Vagina (tissue), 2 donors: ENCODE results near the gene STX7. TPM values are rescaled to one million over a fixed set of nuclear protein-coding genes. Genes with fewer than 3 reads are reported as not detected.

Source experiments
- DNase-seq, 2 donors: peaks; one replicate each; pipeline ENCODE4 v3.0.0-alpha.2; 2017; ENCODE audit errors: extremely low spot score in 2 of 2
- H3K27ac ChIP-seq: fragments of 200-600 bp; sonication (generic); one replicate; pipeline ENCODE4 v1.5.1; 2019
- H3K27me3 ChIP-seq: fragments of 200-600 bp; sonication (generic); one replicate; pipeline ENCODE4 v1.5.1; 2019
- H3K36me3 ChIP-seq, 2 donors: fragments of 200-600 bp; sonication (generic); one replicate each; pipeline ENCODE4 v1.5.1; 2017 to 2019
- H3K4me1 ChIP-seq: fragments of 200-600 bp; sonication (generic); one replicate; pipeline ENCODE4 v1.5.1; 2019
- H3K4me3 ChIP-seq, 2 donors: fragments of 200-600 bp; sonication (generic); 1 replicate in 1 of 2; 2 replicates in 1 of 2; pipeline ENCODE4 v1.5.1; 2016 to 2019
- H3K9me3 ChIP-seq: fragments of 200-600 bp; sonication (generic); one replicate; pipeline ENCODE4 v1.5.1; 2019
- POLR2A ChIP-seq, 2 donors: fragments of 450-650 bp; IDR thresholded peaks; one replicate each; pipeline ENCODE4 v1.6.1; 2017; ENCODE audit warnings: antibody characterized with exemption in 2 of 2, mild to moderate bottlenecking in 2 of 2, moderate library complexity in 2 of 2
- POLR2AphosphoS5 ChIP-seq, 2 donors: sonication (generic); formaldehyde crosslinking; IDR thresholded peaks; one replicate each; pipeline ENCODE4 v1.9.0; 2017; ENCODE audit warnings: antibody characterized with exemption in 2 of 2, mild to moderate bottlenecking in 2 of 2, low read depth in 1 of 2; ENCODE audit not compliant: insufficient read depth in 1 of 2
- intact Hi-C: fragments of 100-400 bp; cut with DNase I; formaldehyde crosslinking; loops from one replicate; pipeline ENCODE4 v1.15.1; 2023
- total RNA-seq: library from RNA; depleted of rRNA; stranded (reverse); fragments of >200 nt; gene quantifications from one replicate; pipeline ENCODE4 v1.2.3, GENCODE V29; 2016
- TF ChIP-seq, protein P1 (sequence below), 3 experiments: fragments of 450-650 bp in 2 of 3; fragments of 200-600 bp in 1 of 3; sonication (generic) in 1 of 3; IDR thresholded peaks; one replicate each; pipeline ENCODE4 v1.5.1; 2017 to 2019; ENCODE audit warnings: antibody characterized with exemption in 3 of 3, mild to moderate bottlenecking in 2 of 3, moderate library complexity in 2 of 3

Gene STX7
- total RNA-seq, 1 donor from 2014 or later, result 26.8 TPM

DNA sequence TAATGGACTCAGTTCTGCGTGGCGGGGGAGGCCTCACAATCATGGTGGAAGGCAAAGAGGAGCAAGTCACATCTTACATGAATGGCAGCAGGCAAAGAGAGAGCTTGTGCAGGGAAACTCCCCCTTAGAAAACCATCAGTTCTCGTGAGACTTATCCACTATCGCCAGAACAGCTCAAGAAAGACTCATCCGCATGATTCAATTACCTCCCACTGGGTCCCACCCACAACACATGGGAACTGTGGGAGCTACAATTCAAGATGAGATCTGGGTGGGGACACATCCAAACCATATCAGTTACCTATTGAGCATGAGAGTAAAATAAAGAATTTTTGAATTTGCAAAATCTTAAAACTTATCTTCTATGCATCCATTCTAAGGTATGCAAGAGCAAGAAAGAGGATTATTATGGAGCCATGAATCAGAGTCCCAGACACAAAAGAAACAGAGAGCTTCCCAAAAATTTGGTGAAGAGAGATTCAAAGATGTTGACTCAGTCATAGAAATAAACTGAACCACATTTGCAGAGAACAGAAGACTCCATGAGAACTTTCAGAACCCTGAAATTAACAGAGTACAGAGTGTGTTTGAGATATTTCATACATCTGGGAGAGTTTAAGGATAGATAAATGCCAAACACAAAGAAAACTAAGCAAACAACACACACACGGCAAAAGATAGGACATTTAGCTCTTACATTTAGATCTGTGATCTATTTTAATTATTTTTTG, 94.5 kb downstream of the STX7 start:
- no peaks in the 10 kb centered on the region for H3K4me1 ChIP-seq
- TF ChIP-seq POLR2A (IDR thresholded peaks at IDR 0.05) (no peak), POLR2AphosphoS5 (IDR thresholded peaks at IDR 0.05; ENCODE audit: insufficient read depth in 1 of 2, low read depth in 1 of 2) (no peak)
- TF ChIP-seq, protein P1, sequence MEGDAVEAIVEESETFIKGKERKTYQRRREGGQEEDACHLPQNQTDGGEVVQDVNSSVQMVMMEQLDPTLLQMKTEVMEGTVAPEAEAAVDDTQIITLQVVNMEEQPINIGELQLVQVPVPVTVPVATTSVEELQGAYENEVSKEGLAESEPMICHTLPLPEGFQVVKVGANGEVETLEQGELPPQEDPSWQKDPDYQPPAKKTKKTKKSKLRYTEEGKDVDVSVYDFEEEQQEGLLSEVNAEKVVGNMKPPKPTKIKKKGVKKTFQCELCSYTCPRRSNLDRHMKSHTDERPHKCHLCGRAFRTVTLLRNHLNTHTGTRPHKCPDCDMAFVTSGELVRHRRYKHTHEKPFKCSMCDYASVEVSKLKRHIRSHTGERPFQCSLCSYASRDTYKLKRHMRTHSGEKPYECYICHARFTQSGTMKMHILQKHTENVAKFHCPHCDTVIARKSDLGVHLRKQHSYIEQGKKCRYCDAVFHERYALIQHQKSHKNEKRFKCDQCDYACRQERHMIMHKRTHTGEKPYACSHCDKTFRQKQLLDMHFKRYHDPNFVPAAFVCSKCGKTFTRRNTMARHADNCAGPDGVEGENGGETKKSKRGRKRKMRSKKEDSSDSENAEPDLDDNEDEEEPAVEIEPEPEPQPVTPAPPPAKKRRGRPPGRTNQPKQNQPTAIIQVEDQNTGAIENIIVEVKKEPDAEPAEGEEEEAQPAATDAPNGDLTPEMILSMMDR (IDR thresholded peaks at IDR 0.05), result no peak
- no peaks in the 10 kb centered on the region for H3K36me3 ChIP-seq
- no peak overlapping the region for H3K4me3 ChIP-seq
- no peaks in the 10 kb centered on the region for H3K9me3 ChIP-seq
- intact Hi-C loops, result no loop called here
- DNase-seq, result no peak
- no peak overlapping the region for H3K27ac ChIP-seq
- H3K27me3 ChIP-seq, result no peaks in the 10 kb centered on the region

DNA sequence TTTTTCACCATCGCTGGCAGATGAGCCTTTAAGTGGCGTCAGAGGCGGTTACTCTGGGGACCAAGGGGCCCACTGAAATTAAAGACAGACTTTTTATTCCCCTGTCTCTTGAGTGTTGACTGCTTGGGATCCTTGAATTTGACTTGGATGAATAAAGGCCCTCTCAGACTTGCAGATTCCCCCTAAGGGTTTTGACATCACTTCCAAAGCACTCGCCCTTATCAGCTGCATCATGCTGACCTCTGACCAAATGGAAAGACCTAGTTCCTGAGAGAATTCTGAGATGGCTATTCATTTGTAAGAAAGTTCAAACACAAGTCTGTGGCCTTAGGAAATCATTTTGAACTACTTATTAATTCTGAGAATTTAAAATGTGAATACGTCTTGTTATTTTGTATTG, 98.2 kb downstream of the STX7 start:
- Histone ChIP-seq H3K4me1 (no peaks in the 10 kb centered on the region), H3K36me3 (no peaks in the 10 kb centered on the region), H3K4me3 (no peak overlapping the region), H3K27ac (no peak overlapping the region), H3K9me3 (no peaks in the 10 kb centered on the region), H3K27me3 (no peaks in the 10 kb centered on the region)
- intact Hi-C loops, result no loop called here
- TF ChIP-seq, protein P1 (IDR thresholded peaks at IDR 0.05), result no peak
- TF ChIP-seq POLR2A (IDR thresholded peaks at IDR 0.05) (no peak), POLR2AphosphoS5 (IDR thresholded peaks at IDR 0.05; ENCODE audit: insufficient read depth in 1 of 2, low read depth in 1 of 2) (no peak)
- no peak for DNase-seq

DNA sequence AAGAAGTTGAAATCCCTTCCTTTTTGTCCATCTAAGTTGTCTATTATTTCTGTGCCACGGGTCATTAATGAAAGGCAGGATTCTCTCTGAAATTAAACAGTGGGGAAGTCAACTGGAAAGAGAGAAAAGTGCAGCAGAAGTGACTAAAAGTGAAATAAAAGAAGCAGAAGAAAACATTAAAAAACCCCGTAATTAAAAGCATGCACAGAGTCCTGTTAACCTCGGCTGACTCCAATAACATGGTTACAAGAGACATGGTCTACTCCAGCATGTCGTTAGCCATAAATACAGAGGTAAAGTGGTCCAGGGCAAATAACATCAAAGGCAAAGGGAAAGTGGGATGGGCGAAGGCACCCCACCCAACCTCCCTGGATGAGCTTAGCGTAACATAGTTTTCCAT, 98.6 kb downstream of the STX7 start:
- no peaks in the 10 kb centered on the region for H3K9me3 ChIP-seq
- no peak overlapping the region for H3K27ac ChIP-seq
- H3K4me1 ChIP-seq, result no peaks in the 10 kb centered on the region
- no peak overlapping the region for H3K4me3 ChIP-seq
- H3K27me3 ChIP-seq, result no peaks in the 10 kb centered on the region
- H3K36me3 ChIP-seq, result no peaks in the 10 kb centered on the region
- TF ChIP-seq, protein P1 (IDR thresholded peaks at IDR 0.05), result no peak
- intact Hi-C loops, result no loop called here
- DNase-seq, result no peak

GRCh38 chr6:132413499-132413802, 99.5 kb downstream of the STX7 start:
- Histone ChIP-seq H3K4me1 (no peaks in the 10 kb centered on the region), H3K36me3 (no peaks in the 10 kb centered on the region), H3K4me3 (no peak overlapping the region), H3K9me3 (no peaks in the 10 kb centered on the region), H3K27me3 (no peaks in the 10 kb centered on the region), H3K27ac (no peak overlapping the region)
- intact Hi-C loops, result no loop called here
- no peak for TF ChIP-seq POLR2A (IDR thresholded peaks at IDR 0.05)
- no peak for TF ChIP-seq POLR2AphosphoS5 (IDR thresholded peaks at IDR 0.05; ENCODE audit: insufficient read depth in 1 of 2, low read depth in 1 of 2)
- TF ChIP-seq, protein P1 (IDR thresholded peaks at IDR 0.05), result no peak
- no peak for DNase-seq

DNA sequence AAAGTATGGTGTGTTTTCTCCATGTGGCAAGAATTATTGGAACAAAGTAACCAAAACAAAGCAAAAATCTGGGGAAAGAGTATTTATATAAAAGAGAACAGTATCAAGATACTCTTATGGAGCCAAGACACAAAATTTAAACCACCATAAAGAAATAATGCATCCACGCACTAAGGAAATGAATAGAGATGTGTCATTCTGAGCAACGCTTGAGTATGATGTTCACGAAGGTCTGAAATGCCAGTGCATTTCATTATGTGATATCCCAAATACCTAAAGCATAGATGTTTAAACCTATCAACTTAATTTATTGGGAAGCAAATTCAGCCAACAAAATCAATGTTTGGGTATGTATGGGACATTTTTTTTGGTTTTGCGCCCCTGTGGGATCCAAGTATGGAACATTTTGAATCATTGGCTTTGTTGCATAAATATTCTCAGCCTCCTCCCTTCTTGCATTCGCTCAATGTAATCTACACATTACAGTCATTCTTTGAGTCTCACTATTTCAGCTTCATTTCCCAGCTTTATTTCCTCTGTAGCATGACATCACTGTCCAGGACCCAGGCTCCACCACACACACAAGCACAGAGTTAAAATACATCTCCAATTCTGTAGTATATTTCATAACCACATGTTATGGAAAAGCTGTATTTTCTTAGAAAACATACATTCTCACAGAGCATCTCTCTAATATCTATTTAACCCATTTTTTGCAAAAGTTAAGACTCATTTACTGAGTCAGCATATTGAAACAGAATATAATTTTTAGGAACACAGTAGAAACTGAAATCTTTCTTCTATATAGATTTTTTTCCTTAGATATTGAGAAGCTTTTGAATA, 100.0 kb downstream of the STX7 start:
- Histone ChIP-seq H3K36me3 (no peaks in the 10 kb centered on the region), H3K27ac (no peak overlapping the region), H3K27me3 (no peaks in the 10 kb centered on the region), H3K4me1 (no peaks in the 10 kb centered on the region), H3K4me3 (no peak overlapping the region), H3K9me3 (no peaks in the 10 kb centered on the region)
- TF ChIP-seq, protein P1 (IDR thresholded peaks at IDR 0.05), result no peak
- DNase-seq, result no peak
- intact Hi-C loops, result no loop called here
